Nephron (organoid): Measurements from ENCODE around the gene E2F4.

Source experiments
- H3K27ac Mint-ChIP-seq, 3 experiments: 2 replicates each; pipeline ENCODE4 v1.8.0; 2020; ENCODE audit warnings: mixed read lengths in 3 of 3, mild to moderate bottlenecking in 2 of 3, moderate library complexity in 1 of 3
- H3K27me3 Mint-ChIP-seq: 2 replicates; pipeline ENCODE4 v1.8.0; 2021; ENCODE audit warnings: low read depth, mild to moderate bottlenecking, moderate library complexity, mixed read lengths
- H3K36me3 Mint-ChIP-seq: 2 replicates; pipeline ENCODE4 v1.8.0; 2020; ENCODE audit warnings: low read depth, mixed read lengths
- H3K4me1 Mint-ChIP-seq: 2 replicates; pipeline ENCODE4 v1.8.0; 2020; ENCODE audit warnings: mixed read lengths
- H3K4me3 Mint-ChIP-seq, 3 experiments: 2 replicates each; pipeline ENCODE4 v1.8.0; 2020; ENCODE audit warnings: mild to moderate bottlenecking in 3 of 3, mixed read lengths in 3 of 3, moderate library complexity in 2 of 3
- H3K9me3 Mint-ChIP-seq: 2 replicates; pipeline ENCODE4 v1.8.0; 2020; ENCODE audit warnings: mixed read lengths
- CTCF ChIP-seq, 3 experiments: fragments of 200-600 bp; sonication (generic); IDR thresholded peaks; one replicate each; pipeline ENCODE4 v1.5.0; 2021; ENCODE audit warnings: antibody characterized with exemption in 3 of 3; ENCODE audit not compliant: unreplicated experiment in 3 of 3

The E2F4 gene

DNA sequence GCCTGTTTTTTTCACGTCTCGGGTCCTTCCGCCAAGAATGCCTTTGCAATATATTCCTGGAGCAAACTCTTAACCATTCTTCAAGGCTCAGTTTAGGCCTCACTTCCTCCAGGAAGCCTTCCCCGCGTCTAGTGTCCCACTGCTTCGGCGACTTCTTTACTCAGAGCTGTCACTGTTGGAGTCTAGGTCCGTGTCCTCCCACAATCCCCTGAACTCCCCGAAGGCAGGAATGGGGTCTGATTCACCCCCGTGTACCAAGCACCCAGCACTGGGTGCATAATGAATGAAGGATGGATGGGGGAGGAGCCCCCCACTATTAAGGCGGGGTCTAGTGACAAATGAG is 8.7 kb upstream of the E2F4 start:
- Mint-ChIP-seq H3K4me1 (peaks cover 15% of the 10 kb centered on the region), H3K27me3 (peaks cover 10% of the 10 kb centered on the region), H3K4me3 (no peak overlapping the region), H3K9me3 (no peaks in the 10 kb centered on the region), H3K27ac (no peak overlapping the region), H3K36me3 (peaks cover 4% of the 10 kb centered on the region)
- TF ChIP-seq CTCF (IDR thresholded peaks at IDR 0.05; ENCODE audit: unreplicated experiment in 3 of 3), result no peak

DNA sequence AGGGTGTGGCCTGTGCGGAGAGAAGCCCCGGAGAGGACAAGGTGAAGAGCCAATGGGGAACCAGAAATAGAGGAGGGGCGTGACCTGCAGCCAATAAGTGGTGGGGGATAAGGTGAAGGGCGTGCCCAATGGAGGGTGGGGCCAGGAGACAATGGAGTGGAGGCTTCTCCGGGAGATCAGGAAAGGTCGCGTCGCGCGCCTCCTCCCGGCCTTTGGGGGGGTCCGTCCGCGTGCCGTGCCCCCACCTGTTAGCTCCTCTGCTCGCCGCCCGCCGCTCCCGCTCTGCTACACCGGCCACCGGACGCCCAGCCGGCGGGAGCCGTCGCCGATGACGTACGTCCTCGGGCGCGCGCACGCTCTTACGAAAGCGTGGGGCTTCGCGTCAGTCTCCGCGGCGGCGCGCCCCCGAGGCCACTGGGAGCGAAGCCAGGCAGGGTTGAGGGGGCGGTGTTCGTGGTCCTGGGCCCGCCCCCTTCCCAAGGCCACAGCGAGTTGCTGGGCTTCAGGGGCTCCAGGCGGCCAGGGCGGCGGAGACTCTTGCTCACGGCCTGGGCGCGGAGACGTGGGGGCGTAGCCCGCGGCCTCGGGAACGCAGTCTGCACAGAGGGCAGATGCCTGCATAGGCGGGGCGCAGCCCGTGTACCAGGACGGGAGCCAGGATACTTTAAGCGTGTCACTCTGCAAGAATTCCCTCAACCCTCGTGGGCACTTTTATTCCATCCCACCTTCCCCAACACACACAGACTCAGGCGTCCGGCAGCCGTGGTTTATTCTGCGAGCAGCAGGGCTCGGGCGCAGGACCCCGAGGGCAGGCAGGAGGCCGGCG is 8.1 kb upstream of the E2F4 start, which contains the start of gene MATCAP1:
Gene MATCAP1 (minus strand): TSS at position 337 of the 826 bp plus-strand sequence. CDS start 3,353 bp downstream, outside the sequence.
- Mint-ChIP-seq H3K27ac (no peak within 1 kb of the TSS), H3K27me3 (peaks cover 10% of the 10 kb centered on the region)

GRCh38 chr16:67184453-67184994 is 7.4 kb upstream of the E2F4 start:
- H3K9me3 Mint-ChIP-seq, result no peaks in the 10 kb centered on the region
- TF ChIP-seq CTCF (IDR thresholded peaks at IDR 0.05; ENCODE audit: unreplicated experiment in 3 of 3), result no peak
- H3K27me3 Mint-ChIP-seq, result peaks cover 10% of the 10 kb centered on the region
- peaks cover 8% of the 10 kb centered on the region for H3K4me1 Mint-ChIP-seq
- peak overlapping the region; percentile 33 to 68 (median 67) for H3K4me3 Mint-ChIP-seq
- no peak overlapping the region for H3K27ac Mint-ChIP-seq
- H3K36me3 Mint-ChIP-seq, result no peaks in the 10 kb centered on the region

More for the DNA sequence above, 8.1 kb upstream of the E2F4 start, which contains the start of gene MATCAP1:
- Mint-ChIP-seq H3K4me1 (peaks cover 11% of the 10 kb centered on the region), H3K4me3 (peak within 1 kb of the TSS; percentile 33 to 68 (median 67)), H3K36me3 (peaks cover 3% of the 10 kb centered on the region), H3K9me3 (no peaks in the 10 kb centered on the region)
- TF ChIP-seq CTCF (IDR thresholded peaks at IDR 0.05; ENCODE audit: unreplicated experiment in 3 of 3), result no peak

DNA sequence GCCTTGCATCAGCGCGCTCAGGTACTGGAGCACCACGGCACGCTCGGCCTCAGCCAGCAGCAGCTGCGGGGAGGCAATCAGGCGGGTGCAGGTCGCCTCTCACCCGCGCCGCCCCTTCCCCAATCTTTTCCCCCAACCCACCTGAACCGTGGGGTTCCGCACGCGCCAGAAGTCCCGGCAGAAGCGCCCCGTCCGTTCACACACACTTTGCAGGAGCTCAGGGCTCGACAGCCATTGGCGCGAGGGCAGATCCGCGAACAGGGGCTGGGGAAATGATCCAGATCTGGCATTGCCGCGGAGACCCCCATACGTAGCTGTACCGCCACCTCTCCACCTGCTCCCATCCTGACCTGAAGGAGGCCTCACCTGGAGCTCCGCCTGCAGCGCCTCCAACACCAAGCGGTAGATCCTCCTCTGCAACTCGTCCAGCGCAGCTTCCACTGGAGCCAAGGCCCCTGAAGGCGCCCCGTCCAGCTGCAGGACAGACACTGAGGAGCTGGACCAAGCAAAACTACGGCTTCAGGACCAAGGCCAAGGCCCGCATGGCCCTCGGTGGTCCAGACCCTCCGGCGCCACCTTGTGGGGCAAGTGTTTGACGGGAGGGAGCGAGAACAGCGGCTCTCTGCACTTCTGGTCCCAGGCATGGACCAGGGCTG is 6.8 kb upstream of the E2F4 start:
- H3K27me3 Mint-ChIP-seq, result peaks cover 10% of the 10 kb centered on the region
- peak overlapping the region; percentile 21 to 40 (median 32) for H3K27ac Mint-ChIP-seq
- H3K4me3 Mint-ChIP-seq, result peak overlapping the region; percentile 89 to 94 (median 89)
- no peaks in the 10 kb centered on the region for H3K36me3 Mint-ChIP-seq
- TF ChIP-seq CTCF (IDR thresholded peaks at IDR 0.05; ENCODE audit: unreplicated experiment in 3 of 3), result peak; percentile 81 to 92 (median 81)
- peaks cover 8% of the 10 kb centered on the region for H3K4me1 Mint-ChIP-seq
- H3K9me3 Mint-ChIP-seq, result no peaks in the 10 kb centered on the region

DNA sequence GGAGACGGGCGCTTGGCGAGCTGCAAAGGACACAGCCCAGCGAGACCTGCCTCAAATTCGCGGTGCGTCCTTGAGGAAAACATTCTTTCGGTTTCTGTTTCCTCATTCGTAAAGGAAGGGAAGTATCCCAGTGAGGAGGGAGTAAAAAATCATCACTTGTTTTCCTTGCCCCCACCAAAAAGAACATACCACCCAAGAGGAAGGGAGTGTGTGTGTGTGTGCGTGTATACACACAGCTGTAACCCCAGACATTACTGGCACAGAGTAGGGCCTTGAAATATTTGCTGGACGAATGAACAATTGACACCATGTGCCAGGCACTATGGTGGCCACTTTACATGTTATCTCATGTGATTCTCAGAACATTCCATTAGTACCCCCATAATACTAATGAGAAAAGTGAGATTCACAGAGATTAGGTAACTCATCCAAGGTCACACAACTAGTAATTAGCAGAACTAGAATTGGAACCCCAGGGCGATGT is 6.3 kb upstream of the E2F4 start:
- peak in 1 of 3 experiments; percentile 26 for TF ChIP-seq CTCF (IDR thresholded peaks at IDR 0.05; ENCODE audit: unreplicated experiment in 3 of 3)
- peak overlapping the region; percentile 89 to 94 (median 89) for H3K4me3 Mint-ChIP-seq
- H3K4me1 Mint-ChIP-seq, result peaks cover 8% of the 10 kb centered on the region
- H3K27ac Mint-ChIP-seq, result peak overlapping the region in 2 of 3 experiments; percentile 21 to 40
- H3K36me3 Mint-ChIP-seq, result no peaks in the 10 kb centered on the region
- H3K9me3 Mint-ChIP-seq, result no peaks in the 10 kb centered on the region
- peaks cover 10% of the 10 kb centered on the region for H3K27me3 Mint-ChIP-seq
